HUDEP-2 (cell line): ENCODE measurements around the gene PRSS36.
A peak's percentile ranks its signal among the peaks of the same experiment; 100 is the strongest.

Source experiments
- DNase-seq, 76 experiments: peaks; one replicate each; lab custom pipeline; 2025; ENCODE audit not compliant: unreplicated experiment in 76 of 76; lab: John Stamatoyannopoulos, UW

PRSS36 gene

DNA sequence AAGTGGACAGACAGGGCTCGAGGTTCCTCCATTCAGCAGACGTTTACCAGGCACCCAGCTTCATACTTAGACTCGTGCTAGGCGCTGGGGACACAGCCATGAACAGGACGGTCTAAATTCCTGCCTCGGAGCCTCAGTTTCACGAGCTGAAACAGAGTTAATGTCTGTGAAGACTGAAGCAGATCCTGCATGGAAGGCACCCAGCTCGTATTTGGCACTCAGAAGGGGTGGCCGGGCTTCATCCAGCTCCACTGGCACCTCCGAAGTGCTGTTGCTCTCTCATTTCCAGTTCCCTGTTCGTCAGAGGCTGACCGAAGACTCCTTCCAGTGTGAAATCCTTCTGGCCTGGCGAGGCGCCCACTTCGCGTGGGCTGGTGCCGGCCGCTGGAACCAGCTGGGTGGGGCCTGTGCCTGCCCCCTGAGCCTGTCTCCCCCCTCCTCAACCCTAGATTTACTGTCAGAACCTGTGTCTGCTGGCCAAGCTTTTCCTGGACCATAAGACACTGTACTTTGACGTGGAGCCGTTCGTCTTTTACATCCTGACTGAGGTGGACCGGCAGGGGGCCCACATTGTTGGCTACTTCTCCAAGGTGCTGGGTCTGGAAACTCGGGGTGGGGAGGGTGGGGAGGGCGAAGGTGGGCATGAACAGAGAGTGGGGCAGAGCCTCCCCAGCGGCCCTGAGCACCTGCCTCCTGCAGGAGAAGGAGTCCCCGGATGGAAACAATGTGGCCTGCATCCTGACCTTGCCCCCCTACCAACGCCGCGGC is 20.1 kb downstream of the PRSS36 start:
- peak in 4 of 76 experiments; percentile 4 to 16 (median 10) for DNase-seq

GRCh38 chr16:31128711-31129567 is 20.9 kb downstream of the PRSS36 start:
- peak in 70 of 76 experiments; percentile 20 to 87 (median 63) for DNase-seq

GRCh38 chr16:31127182-31127581 is 22.7 kb downstream of the PRSS36 start:
- DNase-seq = no peak

DNA sequence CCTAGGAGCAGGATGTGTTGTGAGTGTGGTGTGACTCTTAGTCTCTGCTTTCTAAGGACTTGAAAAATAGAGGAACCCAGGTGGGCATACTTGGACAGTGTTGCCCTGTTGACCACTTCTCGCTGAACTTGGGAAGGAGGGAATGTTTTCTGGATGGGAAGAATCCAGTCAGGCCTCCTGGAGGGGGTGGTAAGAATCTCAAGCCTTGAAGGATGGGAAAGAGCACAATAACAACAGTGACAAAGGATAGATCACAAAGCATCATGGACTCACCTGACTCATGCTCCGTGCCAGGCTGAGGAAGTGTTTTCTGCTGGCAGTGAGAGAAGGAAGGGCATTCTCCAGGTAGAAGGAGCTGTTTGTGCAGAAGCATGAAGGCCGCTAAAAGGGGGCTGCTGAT is 24.0 kb downstream of the PRSS36 start:
- DNase-seq = no peak

- no peak for DNase-seq
These were observed 29.7 kb downstream of the PRSS36 start for GRCh38 chr16:31120129-31120528.

GRCh38 chr16:31118223-31119155 is 31.4 kb downstream of the PRSS36 start:
- DNase-seq = peak in 1 of 76 experiments; percentile 2

- DNase-seq = peak in 74 of 76 experiments; percentile 43 to 98 (median 96)
These were observed 32.3 kb downstream of the PRSS36 start, which contains the start of gene KAT8 for GRCh38 chr16:31117384-31118222. Gene KAT8, plus strand, starts transcription at chr16:31117664. Its CDS starts 18 bp downstream, at chr16:31117682.

DNA sequence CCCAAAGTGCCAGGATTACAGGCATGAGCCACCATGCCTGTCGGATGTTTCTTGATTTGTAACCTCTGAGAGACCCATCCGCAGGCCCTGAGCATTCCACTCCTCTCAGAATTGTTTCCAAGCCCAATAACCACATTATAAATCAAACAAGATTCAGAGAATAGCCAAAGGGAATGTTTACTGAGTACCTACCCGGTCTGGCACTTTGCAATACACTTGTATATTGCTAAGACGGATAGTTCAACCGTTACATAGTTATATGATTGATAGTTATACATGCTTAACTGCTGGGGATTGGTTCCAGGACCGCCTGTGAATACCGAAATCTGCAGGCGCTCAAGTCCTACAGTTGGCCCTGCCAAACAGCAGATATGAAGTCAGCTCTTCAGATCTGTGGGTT is 35.4 kb downstream of the PRSS36 start:
- DNase-seq = no peak

- DNase-seq = no peak
These were observed 36.4 kb downstream of the PRSS36 start for GRCh38 chr16:31113121-31114120.

GRCh38 chr16:31112711-31113110 is 37.2 kb downstream of the PRSS36 start:
- no peak for DNase-seq

GRCh38 chr16:31111881-31112466 is 37.9 kb downstream of the PRSS36 start:
- no peak for DNase-seq

- no peak for DNase-seq
These were observed 39.5 kb downstream of the PRSS36 start for GRCh38 chr16:31110106-31111034.

DNA sequence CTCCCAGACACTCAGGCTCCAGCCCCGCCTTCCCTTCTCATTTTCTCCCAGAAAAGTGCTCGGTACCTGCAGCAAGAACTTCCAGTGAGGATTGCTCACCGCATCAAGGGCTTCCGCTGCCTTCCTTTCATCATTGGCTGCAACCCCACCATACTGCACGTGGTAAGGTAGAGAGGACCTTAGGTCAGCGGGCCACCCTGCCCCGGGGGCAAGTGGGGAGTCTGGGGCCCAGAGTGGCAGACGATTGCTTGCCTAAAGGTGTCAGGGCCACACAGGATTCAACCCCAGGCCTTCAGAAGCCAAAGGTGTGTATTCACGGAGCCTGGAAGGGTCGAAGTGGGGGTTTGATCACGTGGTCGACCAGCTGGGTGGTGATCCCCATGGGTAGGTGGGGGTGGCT is 40.2 kb downstream of the PRSS36 start:
- DNase-seq = no peak

- no peak for DNase-seq
These were observed 40.9 kb downstream of the PRSS36 start for GRCh38 chr16:31108794-31109558.

DNA sequence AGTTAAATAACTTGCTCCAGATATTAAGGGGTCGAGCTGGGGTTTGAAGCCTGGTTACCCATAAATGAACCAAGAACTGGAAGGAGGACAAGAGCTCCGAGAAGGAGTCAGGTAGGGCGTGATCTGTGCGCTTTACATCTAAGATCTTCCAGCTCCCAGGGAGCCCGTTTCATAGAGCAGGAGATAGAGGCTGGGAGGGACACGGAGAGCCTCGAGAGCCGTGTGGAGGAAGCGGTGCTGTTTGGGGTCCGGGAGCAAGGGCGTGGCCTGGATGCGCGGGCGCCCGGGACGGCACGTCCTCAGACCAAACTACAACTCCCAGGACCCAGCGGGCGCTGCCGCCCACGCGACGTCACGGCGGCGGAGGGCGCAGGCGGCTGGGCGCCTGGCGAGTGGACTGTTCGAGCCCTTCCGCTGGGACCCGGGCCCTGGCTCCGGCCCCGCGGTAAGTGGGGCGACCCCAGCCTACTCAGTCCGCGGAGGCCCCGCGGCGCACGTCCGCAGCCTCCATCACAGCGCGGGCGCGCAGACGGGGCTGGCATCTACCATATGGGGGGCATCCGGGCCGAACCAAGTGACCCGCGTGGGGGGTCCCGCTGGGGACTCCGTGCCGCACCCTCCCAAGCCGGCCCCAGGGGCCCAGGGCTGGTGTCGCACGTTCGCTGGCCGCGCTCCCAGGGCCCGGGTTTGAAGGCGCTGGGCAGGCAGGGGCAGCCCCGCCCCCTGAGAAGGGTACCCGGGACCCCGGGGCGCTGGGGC is 41.7 kb downstream of the PRSS36 start, which contains the start of gene BCKDK:
TSS of gene BCKDK (plus strand) at position 352 of the 759 bp plus-strand sequence. CDS start 838 bp downstream, outside the sequence.
- peak in 60 of 76 experiments; percentile 5 to 77 (median 58) for DNase-seq
